CD4-positive, alpha-beta T cell treated with Interleukin-1 beta for 1 hour (primary cell): ENCODE data around the gene ATP2B3.

Experiments used
- DNase-seq, 2 donors: peaks; one replicate each; pipeline ENCODE4 v3.0.0-alpha.2; 2020 to 2022

Gene ATP2B3

GRCh38 chrX:153511784-153512500, 5.5 kb upstream of the ATP2B3 start:
- no peak for DNase-seq

- DNase-seq = no peak
Measured at GRCh38 chrX:153512501-153512893, 4.9 kb upstream of the ATP2B3 start.

- DNase-seq = no peak
Measured at GRCh38 chrX:153513265-153513664, 4.2 kb upstream of the ATP2B3 start.

- DNase-seq = no peak
Measured at GRCh38 chrX:153514259-153514658, 3.2 kb upstream of the ATP2B3 start.

- no peak for DNase-seq
Measured at GRCh38 chrX:153515435-153515834, 2.0 kb upstream of the ATP2B3 start.

- no peak for DNase-seq
Measured at GRCh38 chrX:153516073-153516472, 1.4 kb upstream of the ATP2B3 start.

GRCh38 chrX:153517946-153518834, 748 bp downstream of the ATP2B3 start:
- DNase-seq = no peak

GRCh38 chrX:153519569-153520286, 2.3 kb downstream of the ATP2B3 start:
- no peak for DNase-seq

- DNase-seq = no peak
Measured at GRCh38 chrX:153520287-153520917, 3.0 kb downstream of the ATP2B3 start.

- no peak for DNase-seq
Measured at GRCh38 chrX:153521034-153521433, 3.6 kb downstream of the ATP2B3 start.

- no peak for DNase-seq
Measured at GRCh38 chrX:153522259-153522658, 4.8 kb downstream of the ATP2B3 start.

- DNase-seq = no peak
Measured at GRCh38 chrX:153523269-153523668, 5.8 kb downstream of the ATP2B3 start.

- DNase-seq = no peak
Measured at GRCh38 chrX:153524234-153524633, 6.8 kb downstream of the ATP2B3 start.

GRCh38 chrX:153525451-153525850, 8.0 kb downstream of the ATP2B3 start:
- DNase-seq = no peak

GRCh38 chrX:153526042-153526441, 8.6 kb downstream of the ATP2B3 start:
- DNase-seq = no peak

GRCh38 chrX:153526801-153527200, 9.4 kb downstream of the ATP2B3 start:
- no peak for DNase-seq

- no peak for DNase-seq
Measured at GRCh38 chrX:153527208-153527607, 9.8 kb downstream of the ATP2B3 start.

GRCh38 chrX:153530411-153531129, 13.1 kb downstream of the ATP2B3 start:
- no peak for DNase-seq

GRCh38 chrX:153533091-153533490, 15.6 kb downstream of the ATP2B3 start:
- no peak for DNase-seq

- no peak for DNase-seq
Measured at GRCh38 chrX:153537080-153537479, 19.6 kb downstream of the ATP2B3 start.

- DNase-seq = no peak
Measured at GRCh38 chrX:153537526-153538295, 20.3 kb downstream of the ATP2B3 start.

- DNase-seq = no peak
Measured at GRCh38 chrX:153538424-153538823, 21.0 kb downstream of the ATP2B3 start.
